ENCODE measurements around the gene DBNDD1.

DNA sequence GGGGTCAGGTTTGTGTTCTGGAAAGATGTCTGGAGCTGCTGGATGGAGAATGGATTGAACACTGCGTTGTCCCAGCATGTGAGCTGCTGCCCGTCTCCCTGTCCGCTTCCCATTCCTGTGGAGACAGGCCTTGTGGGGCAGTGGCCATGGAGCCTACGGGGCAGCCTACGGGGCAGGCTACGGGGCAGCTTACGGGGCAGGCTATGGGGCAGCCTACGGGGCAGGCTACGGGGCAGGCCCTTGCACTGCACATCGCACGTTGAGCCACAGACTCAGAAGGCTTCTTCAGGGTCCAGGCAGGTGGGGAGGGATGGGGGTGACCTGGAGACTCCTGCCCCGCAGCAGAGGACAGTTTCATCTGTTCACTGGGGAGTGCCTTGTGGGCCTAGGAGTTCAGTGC lies 9.7 kb upstream of the DBNDD1 start:
- TF ChIP-seq, protein P1, sequence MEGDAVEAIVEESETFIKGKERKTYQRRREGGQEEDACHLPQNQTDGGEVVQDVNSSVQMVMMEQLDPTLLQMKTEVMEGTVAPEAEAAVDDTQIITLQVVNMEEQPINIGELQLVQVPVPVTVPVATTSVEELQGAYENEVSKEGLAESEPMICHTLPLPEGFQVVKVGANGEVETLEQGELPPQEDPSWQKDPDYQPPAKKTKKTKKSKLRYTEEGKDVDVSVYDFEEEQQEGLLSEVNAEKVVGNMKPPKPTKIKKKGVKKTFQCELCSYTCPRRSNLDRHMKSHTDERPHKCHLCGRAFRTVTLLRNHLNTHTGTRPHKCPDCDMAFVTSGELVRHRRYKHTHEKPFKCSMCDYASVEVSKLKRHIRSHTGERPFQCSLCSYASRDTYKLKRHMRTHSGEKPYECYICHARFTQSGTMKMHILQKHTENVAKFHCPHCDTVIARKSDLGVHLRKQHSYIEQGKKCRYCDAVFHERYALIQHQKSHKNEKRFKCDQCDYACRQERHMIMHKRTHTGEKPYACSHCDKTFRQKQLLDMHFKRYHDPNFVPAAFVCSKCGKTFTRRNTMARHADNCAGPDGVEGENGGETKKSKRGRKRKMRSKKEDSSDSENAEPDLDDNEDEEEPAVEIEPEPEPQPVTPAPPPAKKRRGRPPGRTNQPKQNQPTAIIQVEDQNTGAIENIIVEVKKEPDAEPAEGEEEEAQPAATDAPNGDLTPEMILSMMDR (IDR thresholded peaks at IDR 0.05), result no peak
- no peak for TF ChIP-seq POLR2A (IDR thresholded peaks at IDR 0.05)
